Measurements from ENCODE around the gene IFNAR1.

- TF ChIP-seq CREB5 (CRISPR knock-in tag; IDR thresholded peaks at IDR 0.05; ENCODE audit: low read depth) (no peak), TSHZ2 (CRISPR knock-in tag; IDR thresholded peaks at IDR 0.05) (no peak), GLIS3 (CRISPR knock-in tag; IDR thresholded peaks at IDR 0.05) (no peak), CSDC2 (CRISPR knock-in tag; IDR thresholded peaks at IDR 0.05) (no peak), PATZ1 (CRISPR knock-in tag; IDR thresholded peaks at IDR 0.05; ENCODE audit: borderline replicate concordance) (no peak), ARNTL (CRISPR knock-in tag; IDR thresholded peaks at IDR 0.05; ENCODE audit: borderline replicate concordance, low read depth) (no peak), BACH2 (CRISPR knock-in tag; IDR thresholded peaks at IDR 0.05; ENCODE audit: borderline replicate concordance) (no peak), ESRRG (CRISPR knock-in tag; IDR thresholded peaks at IDR 0.05) (no peak), SNAI2 (CRISPR knock-in tag; IDR thresholded peaks at IDR 0.05) (no peak), ZNF8 (CRISPR knock-in tag; IDR thresholded peaks at IDR 0.05) (no peak)
Observed at GRCh38 chr21:33377221-33377920, 52.6 kb downstream of the IFNAR1 start.

Data from SK-N-SH treated with all-trans-retinoic acid at 6 μM for 48 hours (cell line).